Measurements from ENCODE around the gene ENO2. TPM values are rescaled to one million over a fixed set of nuclear protein-coding genes. Genes with fewer than 3 reads are reported as not detected.
A peak's percentile ranks its signal among the peaks of the same experiment; 100 is the strongest.

ENO2 gene
- total RNA-seq, 1 experiment from 2014 or later, result 166 TPM

- no peaks in the 10 kb centered on the region for H3K4me1 ChIP-seq (ENCODE audit: insufficient read depth, low read length)
Measured at GRCh38 chr12:6936636-6937480, 22.5 kb downstream of the ENO2 start.

More at GRCh38 chr12:6936636-6937480, 22.5 kb downstream of the ENO2 start:
- Histone ChIP-seq H3T11ph (ENCODE audit: low read length) (no peak overlapping the region), H2AK5ac (ENCODE audit: insufficient read length, low read length) (no peak overlapping the region), H3K18ac (ENCODE audit: insufficient read length, low read depth, low read length) (peak overlapping the region; percentile 49), H2BK20ac (ENCODE audit: low read depth, low read length, poor library complexity, severe bottlenecking) (no peak overlapping the region), H3K79me2 (ENCODE audit: insufficient read depth, low read length) (peaks cover 3% of the 10 kb centered on the region; the same call in 1 of the 2 replicates), H3K4ac (ENCODE audit: low read depth, low read length) (no peak overlapping the region), H2BK5ac (ENCODE audit: insufficient read length, low read length) (no peak overlapping the region), H3K27me3 (ENCODE audit: insufficient read depth, low read length) (no peaks in the 10 kb centered on the region), H3K9ac (ENCODE audit: extremely low read depth, insufficient read length, low read length) (peak overlapping the region; percentile 82), H3K56ac (ENCODE audit: insufficient read length, low read depth, low read length) (no peak overlapping the region), H2BK120ac (ENCODE audit: low read depth, low read length, poor library complexity, severe bottlenecking) (no peak overlapping the region), H4K5ac (ENCODE audit: insufficient read length, low read depth, low read length) (no peak overlapping the region), H3K27ac (ENCODE audit: insufficient read length, low read depth, low read length) (no peak overlapping the region), H4K20me1 (ENCODE audit: control insufficient read depth, insufficient read depth, insufficient read length) (no peaks in the 10 kb centered on the region), H4K91ac (ENCODE audit: insufficient read length, low read depth, low read length) (no peak overlapping the region), H3K9me3 (ENCODE audit: control insufficient read depth, low read depth, low read length) (no peaks in the 10 kb centered on the region), H4K8ac (replicated peaks; ENCODE audit: insufficient read length, low read depth, low read length) (no peak overlapping the region), H3K79me1 (ENCODE audit: insufficient read depth, low read depth, low read length, poor library complexity, severe bottlenecking) (no peaks in the 10 kb centered on the region), H2AFZ (ENCODE audit: low read length) (no peak overlapping the region), H3K4me2 (ENCODE audit: insufficient read depth, insufficient read length, low read length) (peak overlapping the region; percentile 35), H3K23me2 (ENCODE audit: insufficient read length, low read depth, low read length, poor library complexity, severe bottlenecking) (peaks cover 7% of the 10 kb centered on the region), H2BK12ac (ENCODE audit: insufficient read length, low read depth, low read length) (no peak overlapping the region), H3K14ac (ENCODE audit: insufficient read depth, low read length) (no peak overlapping the region), H2BK15ac (ENCODE audit: low read depth, low read length) (no peak overlapping the region; the same call in 1 of the 2 replicates), H3K23ac (ENCODE audit: insufficient read length, low read depth, low read length) (no peak overlapping the region)
- Mint-ChIP-seq H3K27ac (peak overlapping the region; percentile 81 to 96 (median 85)), H3K9me3 (no peaks in the 10 kb centered on the region; a peak in 1 of 5 replicates), H3K36me3 (ENCODE audit: insufficient read depth in 1 of 3, low read depth in 3 of 3) (peaks cover 33 to 85% (median 60%) of the 10 kb centered on the region in 3 experiments), H3K4me1 (peaks cover 14 to 30% of the 10 kb centered on the region in 2 experiments), H3K4me3 (peak overlapping the region; percentile 61 to 80), H3K27me3 (ENCODE audit: low read depth) (no peaks in the 10 kb centered on the region; the same call in 1 of the 2 replicates)
- DNase-seq, result peak; percentile 85
- WGBS (ENCODE audit: extremely low coverage, insufficient read length, low lambda C conversion rate), result no CpG with 5 or more reads among the region's 36 CpGs
- no peak for TF ChIP-seq CTCF (conservative IDR thresholded peaks at IDR 0.05)

All from H9 (cell line).